Loucy (cell line): ENCODE measurements around the gene ZNF668.

ENCODE experiments used
- H2AFZ ChIP-seq: fragments of 200-600 bp; sonication (generic); 2 replicates; pipeline ENCODE4 v1.6.0; 2016; ENCODE audit warnings: antibody characterized with exemption, mild to moderate bottlenecking, low read length, moderate library complexity
- H3F3A ChIP-seq: fragments of 200-600 bp; 2 replicates; pipeline ENCODE4 v1.6.0; 2016; ENCODE audit warnings: antibody characterized with exemption, low read depth, mild to moderate bottlenecking
- H3K27me3 ChIP-seq: fragments of 200-600 bp; sonication (generic); 2 replicates; pipeline ENCODE4 v1.6.1; 2014; ENCODE audit warnings: low read length, mild to moderate bottlenecking; ENCODE audit not compliant: insufficient read depth, poor library complexity, severe bottlenecking
- H3K36me3 ChIP-seq: fragments of 200-600 bp; sonication (generic); 2 replicates; pipeline ENCODE4 v1.6.1; 2016; ENCODE audit warnings: low read length; ENCODE audit not compliant: insufficient read depth
- H3K4me1 ChIP-seq: fragments of 200-600 bp; sonication (generic); 2 replicates; pipeline ENCODE4 v1.5.1; 2014; ENCODE audit warnings: low read length, mild to moderate bottlenecking; ENCODE audit not compliant: insufficient read depth, poor library complexity, severe bottlenecking
- H3K4me2 ChIP-seq: fragments of 200-600 bp; sonication (generic); 2 replicates; pipeline ENCODE4 v1.6.0; 2014; ENCODE audit warnings: antibody characterized with exemption, low read length, low read depth, mild to moderate bottlenecking; ENCODE audit not compliant: poor library complexity, severe bottlenecking
- H3K4me3 ChIP-seq: fragments of 200-600 bp; sonication (generic); 2 replicates; pipeline ENCODE4 v1.5.1; 2014; ENCODE audit warnings: low read length, mild to moderate bottlenecking, mixed read lengths; ENCODE audit not compliant: poor library complexity, severe bottlenecking
- H3K79me2 ChIP-seq: fragments of 200-600 bp; sonication (generic); 2 replicates; pipeline ENCODE4 v1.6.1; 2014; ENCODE audit warnings: low read length; ENCODE audit not compliant: insufficient read depth
- H3K9ac ChIP-seq: fragments of 200-600 bp; sonication (generic); 2 replicates; pipeline ENCODE4 v1.6.0; 2014; ENCODE audit warnings: mild to moderate bottlenecking, low read depth, low read length, moderate library complexity; ENCODE audit not compliant: poor library complexity, severe bottlenecking
- H3K9me2 ChIP-seq: fragments of 200-600 bp; sonication (generic); replicated peaks from 2 replicates; pipeline ENCODE4 v1.6.1; 2016; ENCODE audit warnings: low read depth, low read length, mixed read lengths
- H3K9me3 ChIP-seq: fragments of 200-600 bp; sonication (generic); 2 replicates; pipeline ENCODE4 v1.6.1; 2014; ENCODE audit warnings: mild to moderate bottlenecking, antibody characterized with exemption, low read length, low read depth; ENCODE audit not compliant: insufficient read depth
- H4K20me1 ChIP-seq: fragments of 200-600 bp; sonication (generic); 2 replicates; pipeline ENCODE4 v1.6.0; 2014; ENCODE audit warnings: antibody characterized with exemption, low read length, mild to moderate bottlenecking; ENCODE audit not compliant: insufficient read depth, poor library complexity, severe bottlenecking
- CTCF ChIP-seq: fragments of 200-600 bp; sonication (generic); conservative IDR thresholded peaks from 2 replicates; pipeline ENCODE4 v1.5.1; 2014; ENCODE audit warnings: mild to moderate bottlenecking, antibody characterized with exemption, low read length
- EZH2phosphoT487 ChIP-seq: fragments of 200-600 bp; IDR thresholded peaks from 2 replicates; pipeline ENCODE4 v1.6.1; 2018; ENCODE audit warnings: antibody characterized with exemption, mild to moderate bottlenecking, moderate library complexity, borderline replicate concordance

The ZNF668 gene

DNA sequence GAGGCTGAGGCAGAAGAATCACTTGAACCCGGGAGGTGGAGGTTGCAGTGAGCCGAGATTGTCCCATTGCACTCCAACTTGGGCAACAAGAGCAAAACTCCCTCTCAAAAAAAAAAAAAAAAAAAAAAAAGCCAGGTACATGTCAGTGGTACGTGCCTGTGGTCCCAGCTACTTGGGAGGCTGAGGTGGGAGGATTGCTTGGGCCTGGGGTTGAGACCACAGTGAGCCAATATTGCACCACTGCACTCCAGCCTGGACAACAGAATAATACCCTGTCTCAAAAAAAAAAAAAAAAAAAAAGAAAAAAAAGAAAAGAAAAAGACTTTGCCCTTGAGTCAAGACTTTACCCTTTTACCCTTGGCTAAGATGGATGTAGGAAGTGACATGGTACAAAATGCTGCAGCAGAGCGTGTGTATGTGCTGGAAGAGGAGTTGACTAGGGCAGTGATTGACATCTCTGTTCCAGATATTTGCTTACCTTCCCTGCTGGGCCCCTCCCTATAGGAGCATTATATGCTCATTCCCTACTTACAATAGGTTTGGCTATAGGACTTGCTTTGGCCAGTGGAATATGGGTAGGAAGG lies 30.1 kb downstream of the ZNF668 start:
- Histone ChIP-seq H3K4me2 (no peak overlapping the region), H2AFZ (no peak overlapping the region), H3K36me3 (no peaks in the 10 kb centered on the region), H3K9me3 (no peaks in the 10 kb centered on the region), H3K27me3 (no peaks in the 10 kb centered on the region), H3K4me3 (no peak overlapping the region), H3K9ac (no peak overlapping the region), H3K79me2 (no peaks in the 10 kb centered on the region), H3F3A (no peaks in the 10 kb centered on the region), H3K4me1 (no peaks in the 10 kb centered on the region), H3K9me2 (no peaks in the 10 kb centered on the region), H4K20me1 (no peaks in the 10 kb centered on the region)
- TF ChIP-seq CTCF (no peak), EZH2phosphoT487 (no peak)

DNA sequence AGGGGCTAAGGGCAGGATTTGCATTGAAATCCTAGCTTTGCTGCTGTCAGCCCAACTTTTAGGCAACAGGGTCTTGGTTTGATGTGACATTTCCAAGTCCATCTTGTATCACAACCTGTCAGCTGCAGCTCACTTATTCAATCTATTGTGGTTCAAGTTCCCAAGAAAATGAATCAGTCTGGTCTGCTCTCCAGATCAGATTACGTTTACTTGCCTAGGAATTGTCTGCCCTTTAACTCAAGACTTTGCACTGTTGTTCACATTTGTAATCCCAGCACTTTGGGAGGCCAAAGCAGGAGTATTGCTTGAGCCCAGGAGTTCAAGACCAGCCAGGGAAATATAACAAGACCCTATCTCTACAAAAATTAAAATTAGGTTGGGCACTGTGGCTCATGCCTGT lies 30.7 kb downstream of the ZNF668 start:
- no peak overlapping the region for H3K4me3 ChIP-seq
- no peak overlapping the region for H3K9ac ChIP-seq
- H4K20me1 ChIP-seq = no peaks in the 10 kb centered on the region

DNA sequence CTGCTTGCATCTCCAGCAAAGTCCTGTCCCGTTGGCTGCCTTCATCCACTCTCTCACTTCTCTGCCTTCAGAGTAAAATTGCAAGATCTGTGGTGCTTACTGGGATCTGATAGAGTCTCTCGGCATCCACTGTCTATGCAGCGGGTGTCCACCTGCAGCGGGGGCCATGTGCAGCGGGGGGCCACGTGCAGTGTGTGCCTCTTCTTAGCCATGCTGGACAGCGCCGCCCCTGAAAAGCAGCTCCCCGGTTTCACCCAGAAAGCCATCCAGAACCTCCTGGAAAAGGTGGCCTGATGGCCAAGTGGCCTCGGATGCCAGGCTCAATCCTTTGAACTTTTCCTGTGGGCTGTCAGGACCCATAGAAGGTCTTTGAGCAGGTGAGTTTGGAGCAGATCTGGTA lies 31.2 kb downstream of the ZNF668 start:
- Histone ChIP-seq H3K4me3 (no peak overlapping the region), H3K79me2 (no peaks in the 10 kb centered on the region), H3K9me2 (no peaks in the 10 kb centered on the region), H4K20me1 (no peaks in the 10 kb centered on the region), H3K9ac (no peak overlapping the region), H3F3A (no peaks in the 10 kb centered on the region), H3K27me3 (no peaks in the 10 kb centered on the region), H3K9me3 (no peaks in the 10 kb centered on the region), H3K36me3 (no peaks in the 10 kb centered on the region), H3K4me1 (no peaks in the 10 kb centered on the region), H3K4me2 (no peak overlapping the region), H2AFZ (no peak overlapping the region)
- TF ChIP-seq CTCF (no peak), EZH2phosphoT487 (no peak)

More for the DNA sequence above, 30.7 kb downstream of the ZNF668 start:
- Histone ChIP-seq H3F3A (no peaks in the 10 kb centered on the region), H3K4me2 (no peak overlapping the region), H3K4me1 (no peaks in the 10 kb centered on the region), H3K36me3 (no peaks in the 10 kb centered on the region), H3K9me3 (no peaks in the 10 kb centered on the region), H2AFZ (no peak overlapping the region), H3K27me3 (no peaks in the 10 kb centered on the region), H3K9me2 (no peaks in the 10 kb centered on the region), H3K79me2 (no peaks in the 10 kb centered on the region)
- TF ChIP-seq CTCF = no peak
- no peak for TF ChIP-seq EZH2phosphoT487
